ENCODE results near the gene HEXIM2.

DNA sequence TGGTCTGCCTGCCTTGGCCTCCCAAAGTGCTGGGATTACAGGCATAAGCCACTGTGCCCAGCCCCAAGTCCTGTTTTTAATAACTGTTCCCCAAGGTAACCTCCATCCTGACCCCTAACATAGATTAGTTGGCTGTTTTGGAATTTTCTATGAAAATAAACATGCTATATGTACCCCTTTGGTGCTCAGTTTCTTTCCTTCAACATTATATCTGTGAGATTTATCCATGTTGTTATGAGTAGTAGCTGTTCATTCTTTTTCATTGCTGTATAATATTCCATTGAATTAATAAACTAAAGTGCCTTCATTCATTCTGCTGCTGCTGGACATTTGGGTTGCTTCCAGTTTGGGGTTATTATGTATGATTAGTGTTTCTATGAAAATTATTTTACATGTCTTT, 33.7 kb downstream of the HEXIM2 start:
- TF ChIP-seq, protein P1, sequence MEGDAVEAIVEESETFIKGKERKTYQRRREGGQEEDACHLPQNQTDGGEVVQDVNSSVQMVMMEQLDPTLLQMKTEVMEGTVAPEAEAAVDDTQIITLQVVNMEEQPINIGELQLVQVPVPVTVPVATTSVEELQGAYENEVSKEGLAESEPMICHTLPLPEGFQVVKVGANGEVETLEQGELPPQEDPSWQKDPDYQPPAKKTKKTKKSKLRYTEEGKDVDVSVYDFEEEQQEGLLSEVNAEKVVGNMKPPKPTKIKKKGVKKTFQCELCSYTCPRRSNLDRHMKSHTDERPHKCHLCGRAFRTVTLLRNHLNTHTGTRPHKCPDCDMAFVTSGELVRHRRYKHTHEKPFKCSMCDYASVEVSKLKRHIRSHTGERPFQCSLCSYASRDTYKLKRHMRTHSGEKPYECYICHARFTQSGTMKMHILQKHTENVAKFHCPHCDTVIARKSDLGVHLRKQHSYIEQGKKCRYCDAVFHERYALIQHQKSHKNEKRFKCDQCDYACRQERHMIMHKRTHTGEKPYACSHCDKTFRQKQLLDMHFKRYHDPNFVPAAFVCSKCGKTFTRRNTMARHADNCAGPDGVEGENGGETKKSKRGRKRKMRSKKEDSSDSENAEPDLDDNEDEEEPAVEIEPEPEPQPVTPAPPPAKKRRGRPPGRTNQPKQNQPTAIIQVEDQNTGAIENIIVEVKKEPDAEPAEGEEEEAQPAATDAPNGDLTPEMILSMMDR (IDR thresholded peaks at IDR 0.05), result no peak
- no peak for TF ChIP-seq POLR2A (IDR thresholded peaks at IDR 0.05)

Data from heart left ventricle (tissue), 13 donors.